Mesenchymal stem cell (in vitro differentiated cells and primary cell): Measurements from ENCODE around the gene TMEM123.

Source experiments
- DNase-seq: peaks from one replicate; pipeline ENCODE4 v3.0.0-alpha.2; 2013
- H2AFZ ChIP-seq: one replicate; pipeline ENCODE4 v1.6.1; 2013; ENCODE audit warnings: low read depth, mild to moderate bottlenecking, control low read depth, inconsistent platforms, low read length, moderate library complexity
- H2AK5ac ChIP-seq: 2 replicates; pipeline ENCODE4 v1.6.1; 2013; ENCODE audit warnings: low read length, moderate library complexity, mild to moderate bottlenecking, inconsistent platforms; ENCODE audit not compliant: severe bottlenecking
- H2BK120ac ChIP-seq: one replicate; pipeline ENCODE4 v1.6.1; 2013; ENCODE audit warnings: low read depth, mild to moderate bottlenecking, inconsistent platforms, low read length, moderate library complexity
- H2BK12ac ChIP-seq, 2 experiments: one replicate each; pipeline ENCODE4 v1.6.1; 2013; ENCODE audit warnings: inconsistent platforms in 2 of 2, low read length in 2 of 2, mild to moderate bottlenecking in 2 of 2, moderate library complexity in 2 of 2, control low read depth in 1 of 2
- H2BK15ac ChIP-seq: one replicate; pipeline ENCODE4 v1.6.1; 2013; ENCODE audit warnings: mild to moderate bottlenecking, low read depth, inconsistent platforms; ENCODE audit not compliant: poor library complexity, severe bottlenecking
- H2BK5ac ChIP-seq: 2 replicates; pipeline ENCODE4 v1.6.1; 2013; ENCODE audit warnings: low read depth, mild to moderate bottlenecking, low read length, control low read depth, inconsistent platforms; ENCODE audit not compliant: poor library complexity, severe bottlenecking
- H3K14ac ChIP-seq, 2 experiments: one replicate each; pipeline ENCODE4 v1.6.1; 2013; ENCODE audit warnings: inconsistent platforms in 2 of 2, low read length in 2 of 2, control low read depth in 1 of 2, mild to moderate bottlenecking in 1 of 2, moderate library complexity in 1 of 2
- H3K18ac ChIP-seq, 2 experiments: one replicate each; pipeline ENCODE4 v1.6.1; 2013; ENCODE audit warnings: inconsistent platforms in 2 of 2, low read length in 2 of 2, control low read depth in 1 of 2, low read depth in 1 of 2, mild to moderate bottlenecking in 1 of 2
- H3K23ac ChIP-seq, 2 experiments: one replicate each; pipeline ENCODE4 v1.6.1; 2013; ENCODE audit warnings: inconsistent platforms in 2 of 2, low read length in 2 of 2, mild to moderate bottlenecking in 2 of 2, moderate library complexity in 2 of 2, control low read depth in 1 of 2
- H3K27ac ChIP-seq: 2 replicates; pipeline ENCODE4 v1.5.1; 2013; ENCODE audit warnings: mild to moderate bottlenecking, moderate library complexity, low read length, control low read depth, inconsistent platforms; ENCODE audit not compliant: poor library complexity, severe bottlenecking
- H3K27me3 ChIP-seq, 2 experiments: 2 replicates each; pipeline versions ENCODE4 v1.6.1 to v1.7.0; 2013; ENCODE audit warnings: low read length in 2 of 2, mild to moderate bottlenecking in 2 of 2, moderate library complexity in 2 of 2, control low read depth in 1 of 2, inconsistent platforms in 1 of 2; ENCODE audit not compliant: control insufficient read depth in 1 of 2, insufficient read depth in 1 of 2
- H3K36me3 ChIP-seq, 2 experiments: 2 replicates each; pipeline versions ENCODE4 v1.6.1 to v1.7.0; 2013; ENCODE audit warnings: low read length in 2 of 2, control low read depth in 1 of 2, inconsistent platforms in 1 of 2, low read depth in 1 of 2, mild to moderate bottlenecking in 1 of 2; ENCODE audit not compliant: insufficient read depth in 2 of 2, control insufficient read depth in 1 of 2
- H3K4ac ChIP-seq, 2 experiments: one replicate each; pipeline ENCODE4 v1.6.1; 2013; ENCODE audit warnings: inconsistent platforms in 2 of 2, low read length in 2 of 2, mild to moderate bottlenecking in 2 of 2, moderate library complexity in 2 of 2, control low read depth in 1 of 2, low read depth in 1 of 2
- H3K4me1 ChIP-seq: 2 replicates; pipeline ENCODE4 v1.6.1; 2013; ENCODE audit warnings: low read depth, low read length, control low read depth; ENCODE audit not compliant: control insufficient read depth, insufficient read depth
- H3K4me2 ChIP-seq: 2 replicates; pipeline ENCODE4 v1.6.1; 2013; ENCODE audit warnings: low read length, mild to moderate bottlenecking, inconsistent platforms; ENCODE audit not compliant: poor library complexity, severe bottlenecking
- H3K4me3 ChIP-seq, 2 experiments: 2 replicates each; pipeline versions ENCODE4 v1.5.1 to v1.7.0; 2013; ENCODE audit warnings: low read length in 2 of 2, mild to moderate bottlenecking in 2 of 2, control low read depth in 1 of 2, low read depth in 1 of 2; ENCODE audit not compliant: insufficient read depth in 1 of 2
- H3K79me1 ChIP-seq: replicated peaks from 2 replicates; pipeline ENCODE4 v1.6.1; 2013; ENCODE audit warnings: mild to moderate bottlenecking, control low read depth, low read length, inconsistent platforms; ENCODE audit not compliant: poor library complexity, severe bottlenecking
- H3K9ac ChIP-seq: 2 replicates; pipeline ENCODE4 v1.7.0; 2013; ENCODE audit warnings: mild to moderate bottlenecking, low read length, moderate library complexity
- H3K9me3 ChIP-seq: 2 replicates; pipeline ENCODE4 v1.7.0; 2013; ENCODE audit warnings: mild to moderate bottlenecking, low read length; ENCODE audit not compliant: control insufficient read depth
- H4K8ac ChIP-seq: one replicate; pipeline ENCODE4 v1.6.1; 2013; ENCODE audit warnings: inconsistent platforms, mild to moderate bottlenecking, low read length, moderate library complexity
- H4K91ac ChIP-seq: one replicate; pipeline ENCODE4 v1.6.1; 2013; ENCODE audit warnings: mild to moderate bottlenecking, low read length, inconsistent platforms
- WGBS: methylation state at CpG from one replicate; pipeline ENCODE4 v1.1.7; 2013; ENCODE audit warnings: mixed read lengths; 5-methylcytosine and 5-hydroxymethylcytosine counted together

TMEM123 gene

GRCh38 chr11:102427068-102427467, 25.5 kb downstream of the TMEM123 start:
- Histone ChIP-seq H3K23ac (no peak overlapping the region), H2BK15ac (no peak overlapping the region), H2BK5ac (no peak overlapping the region), H3K18ac (no peak overlapping the region), H2AFZ (no peak overlapping the region), H3K27me3 (no peaks in the 10 kb centered on the region), H2BK12ac (no peak overlapping the region), H2AK5ac (no peak overlapping the region), H3K4me1 (peaks cover 4% of the 10 kb centered on the region), H3K14ac (no peak overlapping the region), H3K9ac (no peak overlapping the region), H2BK120ac (no peak overlapping the region), H3K4ac (no peak overlapping the region), H3K4me3 (no peak overlapping the region), H3K9me3 (no peaks in the 10 kb centered on the region), H3K79me1 (peaks cover 18% of the 10 kb centered on the region), H4K8ac (no peak overlapping the region), H4K91ac (no peak overlapping the region), H3K4me2 (no peak overlapping the region), H3K36me3 (peaks cover 0 to 2% of the 10 kb centered on the region in 2 experiments), H3K27ac (no peak overlapping the region)
- no peak for DNase-seq
- 78% methylated on average over 1 of the region's 1 CpG for WGBS

GRCh38 chr11:102426570-102426969, 26.0 kb downstream of the TMEM123 start:
- H3K18ac ChIP-seq = no peak overlapping the region
- no peak overlapping the region for H4K8ac ChIP-seq
- H2BK5ac ChIP-seq = no peak overlapping the region
- H3K9ac ChIP-seq = no peak overlapping the region
- H3K4me1 ChIP-seq = peaks cover 4% of the 10 kb centered on the region
- no peaks in the 10 kb centered on the region for H3K9me3 ChIP-seq
- no peak overlapping the region for H3K4ac ChIP-seq
- peaks cover 0 to 2% of the 10 kb centered on the region in 2 experiments for H3K36me3 ChIP-seq
- H3K4me3 ChIP-seq = no peak overlapping the region
- no peak overlapping the region for H2AFZ ChIP-seq
- H3K14ac ChIP-seq = no peak overlapping the region
- DNase-seq = no peak
- H3K79me1 ChIP-seq = peaks cover 14% of the 10 kb centered on the region
- no peak overlapping the region for H2BK12ac ChIP-seq
- no peak overlapping the region for H2AK5ac ChIP-seq
- no peak overlapping the region for H4K91ac ChIP-seq
- no peak overlapping the region for H2BK15ac ChIP-seq
- H3K23ac ChIP-seq = no peak overlapping the region
- H3K27ac ChIP-seq = no peak overlapping the region
- H2BK120ac ChIP-seq = no peak overlapping the region
- no peaks in the 10 kb centered on the region for H3K27me3 ChIP-seq
- no peak overlapping the region for H3K4me2 ChIP-seq

- Histone ChIP-seq H3K4me3 (no peak overlapping the region), H4K8ac (no peak overlapping the region), H3K9ac (no peak overlapping the region), H2BK15ac (no peak overlapping the region), H3K36me3 (peaks cover 0 to 2% of the 10 kb centered on the region in 2 experiments), H2AFZ (no peak overlapping the region), H3K27ac (no peak overlapping the region), H3K4me2 (no peak overlapping the region), H2AK5ac (no peak overlapping the region), H2BK12ac (no peak overlapping the region), H2BK120ac (no peak overlapping the region), H3K4me1 (peaks cover 4% of the 10 kb centered on the region), H3K79me1 (peaks cover 13% of the 10 kb centered on the region), H3K4ac (no peak overlapping the region), H4K91ac (no peak overlapping the region), H3K9me3 (no peaks in the 10 kb centered on the region), H3K14ac (no peak overlapping the region), H3K27me3 (no peaks in the 10 kb centered on the region), H2BK5ac (no peak overlapping the region), H3K23ac (no peak overlapping the region), H3K18ac (no peak overlapping the region)
- no peak for DNase-seq
- 67% methylated on average over 1 of the region's 2 CpGs for WGBS
Observed at GRCh38 chr11:102426000-102426399, 26.6 kb downstream of the TMEM123 start.

- Histone ChIP-seq H2AK5ac (no peak overlapping the region), H3K9ac (no peak overlapping the region), H3K27me3 (no peaks in the 10 kb centered on the region), H3K4ac (no peak overlapping the region), H3K4me1 (peaks cover 5% of the 10 kb centered on the region), H4K91ac (no peak overlapping the region), H3K36me3 (peaks cover 0 to 2% of the 10 kb centered on the region in 2 experiments), H3K27ac (no peak overlapping the region), H2AFZ (no peak overlapping the region), H3K79me1 (peaks cover 8% of the 10 kb centered on the region), H3K4me2 (no peak overlapping the region), H3K18ac (no peak overlapping the region), H3K14ac (no peak overlapping the region), H2BK120ac (no peak overlapping the region), H3K4me3 (no peak overlapping the region), H2BK12ac (no peak overlapping the region), H3K9me3 (no peaks in the 10 kb centered on the region), H2BK15ac (no peak overlapping the region), H4K8ac (no peak overlapping the region), H3K23ac (no peak overlapping the region), H2BK5ac (no peak overlapping the region)
- WGBS = no CpG with 5 or more reads among the region's 1 CpG
- no peak for DNase-seq
Observed at GRCh38 chr11:102423936-102424335, 28.6 kb downstream of the TMEM123 start.
